Putamen (tissue), 1 donor: Measurements from ENCODE around the gene CLEC4M.

Source experiments
- DNase-seq: peaks from one replicate; pipeline ENCODE4 v3.0.0-alpha.2; 2016; ENCODE audit warnings: low spot score

The CLEC4M gene, protein sequence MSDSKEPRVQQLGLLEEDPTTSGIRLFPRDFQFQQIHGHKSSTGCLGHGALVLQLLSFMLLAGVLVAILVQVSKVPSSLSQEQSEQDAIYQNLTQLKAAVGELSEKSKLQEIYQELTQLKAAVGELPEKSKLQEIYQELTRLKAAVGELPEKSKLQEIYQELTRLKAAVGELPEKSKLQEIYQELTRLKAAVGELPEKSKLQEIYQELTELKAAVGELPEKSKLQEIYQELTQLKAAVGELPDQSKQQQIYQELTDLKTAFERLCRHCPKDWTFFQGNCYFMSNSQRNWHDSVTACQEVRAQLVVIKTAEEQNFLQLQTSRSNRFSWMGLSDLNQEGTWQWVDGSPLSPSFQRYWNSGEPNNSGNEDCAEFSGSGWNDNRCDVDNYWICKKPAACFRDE

DNA sequence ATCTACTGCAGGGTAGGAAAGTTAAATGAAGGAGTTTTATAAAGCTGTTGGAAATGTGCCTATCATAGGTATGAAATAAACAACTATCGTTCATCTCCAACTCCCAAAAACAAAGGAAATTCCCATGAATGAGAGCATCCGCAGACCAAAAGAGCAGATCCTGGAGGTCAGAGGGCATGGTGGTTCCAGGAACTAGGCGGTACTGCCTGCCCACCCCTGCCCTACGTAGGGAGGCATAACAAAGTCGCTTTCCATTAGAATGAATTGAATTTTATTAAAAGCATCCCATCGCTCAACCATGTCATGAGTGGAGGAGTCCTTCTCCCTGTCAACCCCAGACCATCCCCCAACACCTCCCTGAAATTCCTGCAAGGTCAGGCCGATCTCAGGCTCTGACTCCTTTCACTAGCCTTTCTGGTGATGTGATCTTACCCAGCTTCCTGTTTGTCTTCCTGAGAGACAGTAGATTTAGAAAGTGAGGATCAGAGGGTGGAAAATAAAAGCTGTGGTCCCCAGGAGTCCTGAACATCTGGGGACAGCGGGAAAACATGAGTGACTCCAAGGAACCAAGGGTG lies at the start of gene CLEC4M:
Gene CLEC4M, plus strand, starts transcription at position 525 of the 575 bp plus-strand sequence. Its CDS starts 24 bp downstream, at position 549.
- DNase-seq, result no peak

DNA sequence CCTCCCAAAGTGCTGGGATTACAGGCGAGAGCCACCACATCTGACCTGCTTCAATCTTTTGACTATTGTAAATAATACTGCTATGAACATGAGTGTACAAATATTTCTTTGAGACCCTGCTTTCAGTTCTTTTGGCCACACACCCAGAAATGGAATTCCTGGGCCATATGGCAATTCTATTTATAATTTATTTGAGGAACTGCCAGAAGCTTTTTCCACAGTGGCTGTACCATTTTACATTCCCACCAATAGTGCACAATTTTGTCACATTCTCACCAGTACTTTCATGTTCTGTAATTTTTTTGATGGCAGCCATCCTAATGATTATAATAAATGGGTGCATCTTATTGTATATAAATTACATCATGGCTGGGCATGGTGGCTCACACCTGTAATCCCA lies 47.4 kb upstream of the CLEC4M start:
- DNase-seq, result no peak

DNA sequence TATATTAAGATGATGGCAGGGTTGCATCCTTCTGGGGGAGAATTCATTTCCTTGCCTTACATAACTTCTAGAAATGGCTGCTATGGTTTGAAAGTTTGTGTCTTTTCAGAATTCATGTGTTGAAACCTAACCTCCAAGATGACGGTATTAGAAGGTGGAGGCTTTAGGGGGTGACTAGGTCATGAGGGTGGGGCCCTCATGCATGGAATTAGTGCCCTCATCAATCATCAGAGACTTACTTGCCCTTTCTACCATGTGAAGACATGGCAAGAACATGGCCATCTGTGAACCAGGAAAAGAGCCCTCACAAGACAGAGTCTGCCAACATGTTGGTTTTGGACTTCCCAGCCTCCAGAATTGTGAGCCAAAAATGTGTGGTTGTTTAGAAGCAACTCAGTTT lies 46.3 kb upstream of the CLEC4M start:
- DNase-seq, result no peak

DNA sequence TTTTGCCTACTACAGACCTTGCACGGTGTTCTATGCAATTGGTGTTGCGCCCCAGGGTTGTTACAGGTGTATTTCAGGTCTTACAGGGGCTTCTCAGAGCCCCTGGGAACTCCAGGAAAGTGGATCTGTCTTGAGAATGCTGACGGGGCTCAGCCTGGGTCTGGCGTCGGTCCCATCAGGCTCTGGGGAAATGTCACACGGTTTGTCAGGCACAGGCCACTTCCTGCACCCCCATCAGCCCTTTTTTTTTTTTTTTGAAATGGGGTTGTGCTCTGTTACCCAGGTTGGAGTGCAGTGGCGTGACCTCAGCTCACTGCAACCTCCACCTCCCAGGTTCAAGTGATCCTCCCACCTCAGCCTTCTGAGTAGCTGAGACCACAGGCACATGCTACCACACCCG lies 44.4 kb upstream of the CLEC4M start:
- no peak for DNase-seq

DNA sequence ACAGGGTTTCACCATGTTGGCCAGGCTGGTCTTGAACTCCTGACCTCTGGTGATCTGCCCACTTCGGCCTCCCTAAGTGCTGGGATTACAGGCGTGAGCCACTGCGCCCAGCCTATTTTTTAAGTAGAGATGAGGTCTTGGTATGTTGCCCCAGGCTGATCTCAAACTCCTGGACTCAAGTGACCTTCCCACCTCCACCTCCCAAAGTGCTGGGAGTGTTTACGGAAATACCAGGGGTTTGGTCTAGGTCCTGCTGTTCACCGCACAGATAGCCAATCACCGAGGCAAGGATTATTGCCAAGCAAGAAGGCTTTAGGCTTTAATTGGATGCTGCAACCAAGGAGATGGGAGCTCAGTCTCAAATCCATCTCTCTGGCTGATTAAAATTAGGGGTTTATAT lies 42.7 kb upstream of the CLEC4M start:
- DNase-seq, result no peak

DNA sequence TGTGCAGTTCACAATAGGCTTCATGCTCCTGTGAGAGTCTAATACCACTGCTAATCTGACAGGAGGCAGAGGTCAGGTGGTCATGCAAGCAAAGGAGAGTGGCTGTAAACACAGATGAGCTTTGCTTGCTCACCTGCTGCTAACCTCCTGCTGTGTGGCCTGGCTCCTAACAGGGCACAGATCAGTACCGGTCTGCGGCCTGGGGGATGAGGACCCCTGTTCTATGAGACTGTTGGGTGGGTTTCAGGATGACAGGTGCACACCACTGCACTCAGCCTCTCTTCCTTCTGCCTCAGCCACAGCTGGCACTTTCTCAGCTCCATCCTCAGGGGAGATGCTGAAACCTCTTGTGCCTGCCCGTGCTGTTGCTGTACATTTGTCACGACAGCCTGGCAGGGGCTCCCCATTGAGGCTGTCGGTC lies 40.8 kb upstream of the CLEC4M start:
- no peak for DNase-seq

DNA sequence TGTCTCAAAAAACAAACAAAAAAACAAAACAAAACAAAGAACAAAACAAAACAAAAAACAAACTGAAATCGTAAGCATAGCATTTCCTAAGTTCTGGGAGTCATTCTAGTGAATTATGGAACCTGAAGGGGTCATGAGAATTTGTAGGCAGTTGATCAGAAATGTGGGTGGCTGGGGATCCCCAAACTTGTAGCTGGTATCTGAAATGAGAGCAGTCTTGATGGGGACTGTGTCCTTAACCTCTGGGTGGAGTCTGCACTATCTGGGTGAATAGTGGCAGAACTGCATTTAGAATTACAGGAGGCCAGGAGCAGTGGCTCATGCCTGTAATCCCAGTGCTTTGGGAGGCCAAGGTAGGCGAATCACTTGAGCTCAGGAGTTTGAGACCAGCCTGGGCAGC lies 37.3 kb upstream of the CLEC4M start:
- no peak for DNase-seq

DNA sequence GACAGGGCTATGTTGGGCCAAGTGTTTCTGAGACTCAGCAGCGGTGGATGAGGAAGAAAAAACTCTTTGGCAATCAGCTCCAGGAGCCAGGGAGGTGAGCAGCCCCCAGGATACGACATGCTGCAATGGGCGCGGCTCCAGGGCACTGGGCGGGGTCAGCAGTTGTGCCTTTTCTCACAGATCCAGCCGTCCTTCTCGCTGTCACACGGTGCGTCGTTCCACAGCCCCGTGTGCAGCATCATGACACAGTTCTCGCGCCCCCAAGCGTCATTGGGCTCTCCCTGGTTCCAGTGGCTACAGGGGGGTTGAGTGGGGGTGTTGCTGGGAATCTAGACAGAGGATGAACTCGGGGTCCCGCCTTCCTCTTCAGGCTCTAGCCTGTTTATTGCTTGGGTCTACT lies 33.8 kb upstream of the CLEC4M start:
- no peak for DNase-seq

DNA sequence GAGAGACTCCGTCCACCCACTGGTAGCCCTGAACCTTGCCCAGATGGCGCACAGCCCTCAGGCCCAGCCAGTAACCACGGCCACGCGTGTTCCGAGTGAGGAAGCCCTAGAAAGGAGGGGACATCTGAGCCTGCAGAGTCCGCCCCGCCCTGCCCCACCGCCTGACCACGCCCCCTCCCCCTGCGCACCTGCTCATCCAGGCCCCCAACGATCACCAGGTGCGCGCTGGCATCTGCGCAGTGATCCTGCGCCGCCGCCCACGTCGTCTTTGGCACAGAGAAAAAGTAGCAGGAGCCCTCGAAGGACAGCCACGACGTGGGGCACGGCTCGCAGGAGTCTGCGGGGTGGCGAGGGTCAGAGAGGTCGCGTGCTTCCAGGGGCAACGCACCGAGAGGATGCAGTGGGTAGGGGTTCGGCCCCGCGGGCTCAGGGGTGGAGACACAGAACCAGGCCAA lies 33.2 kb upstream of the CLEC4M start:
- no peak for DNase-seq

DNA sequence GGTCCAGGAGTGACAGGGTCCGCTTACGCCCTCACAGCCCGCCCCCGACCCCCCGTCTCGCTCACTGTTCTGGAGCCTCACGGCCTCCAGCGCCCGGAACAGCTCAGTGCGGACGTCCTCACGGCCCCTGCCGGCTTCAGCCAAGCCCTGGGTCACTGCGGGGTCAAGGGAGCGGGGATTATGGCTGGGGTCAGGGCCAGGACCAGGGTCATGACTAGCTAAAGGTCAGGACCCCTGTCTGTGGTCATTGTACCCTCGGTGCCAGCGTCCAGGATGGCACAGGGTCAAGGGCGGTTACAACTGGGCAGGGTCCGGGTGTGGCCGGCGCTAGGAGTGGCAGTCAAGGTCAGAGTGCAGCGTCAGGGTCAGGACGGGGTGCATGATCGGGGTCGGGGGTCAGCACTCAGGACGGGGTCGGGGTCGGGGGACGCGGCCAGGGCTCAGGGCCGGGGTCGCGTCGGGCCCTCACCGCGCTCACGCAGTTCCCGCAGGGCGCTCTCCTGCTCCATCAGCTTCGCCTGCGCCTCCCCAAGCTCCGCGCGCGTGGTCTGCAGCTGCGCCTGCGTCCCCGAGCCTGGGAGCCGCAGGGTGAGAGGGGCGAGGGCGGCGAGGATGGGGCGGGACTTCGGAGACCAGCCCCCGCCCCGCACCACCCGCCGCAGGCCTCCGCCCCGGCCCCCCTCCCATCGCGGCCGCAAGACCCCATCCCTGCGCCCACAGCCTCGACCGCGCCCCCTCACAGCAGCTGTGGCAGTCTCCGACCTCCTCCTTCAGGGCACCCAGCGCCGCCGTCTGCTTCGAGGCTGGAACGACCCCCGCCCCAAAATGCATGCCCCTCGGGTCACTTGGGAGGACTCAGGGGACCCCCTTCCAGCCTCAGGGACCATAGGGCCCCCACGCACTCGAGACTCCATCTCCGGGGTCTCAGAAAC lies 32.5 kb upstream of the CLEC4M start:
- DNase-seq, result no peak

DNA sequence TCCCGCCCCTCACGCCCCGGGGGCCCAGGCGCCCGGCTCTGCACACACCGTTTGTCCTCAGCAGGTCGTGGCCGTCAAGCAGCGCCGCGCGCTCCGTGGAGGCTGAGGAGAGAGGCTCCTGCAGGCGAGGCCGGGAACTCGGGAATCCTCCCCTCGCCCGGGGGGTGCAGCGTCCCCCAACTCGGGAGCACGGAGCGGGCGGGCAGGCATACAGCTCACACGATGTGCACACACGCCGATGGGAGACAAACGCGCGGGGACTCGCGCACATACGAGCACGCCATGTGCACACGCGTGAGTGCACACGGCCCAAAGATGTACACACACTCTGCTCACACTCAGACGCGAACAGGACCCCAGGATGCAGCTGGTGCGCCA lies 31.8 kb upstream of the CLEC4M start:
- DNase-seq, result no peak

DNA sequence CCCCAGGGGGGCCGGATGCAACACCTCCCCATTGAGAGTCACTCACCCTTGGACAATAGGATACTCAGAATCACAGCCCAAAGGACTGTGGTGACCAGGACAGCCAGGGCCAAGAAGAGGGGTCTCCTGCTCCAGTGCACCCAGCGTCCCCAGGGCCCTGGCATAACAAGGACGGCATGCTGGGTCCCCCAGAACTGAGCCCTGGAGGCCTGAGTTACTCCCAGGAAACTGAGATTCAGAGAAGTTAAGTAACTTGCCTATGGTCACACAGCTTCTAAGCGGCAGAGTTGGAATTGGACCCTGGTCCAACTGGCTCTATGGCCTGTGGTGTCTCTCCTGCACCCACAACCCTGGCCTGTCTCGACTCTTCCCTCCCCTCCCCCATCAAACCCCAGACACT lies 31.4 kb upstream of the CLEC4M start:
- no peak for DNase-seq

DNA sequence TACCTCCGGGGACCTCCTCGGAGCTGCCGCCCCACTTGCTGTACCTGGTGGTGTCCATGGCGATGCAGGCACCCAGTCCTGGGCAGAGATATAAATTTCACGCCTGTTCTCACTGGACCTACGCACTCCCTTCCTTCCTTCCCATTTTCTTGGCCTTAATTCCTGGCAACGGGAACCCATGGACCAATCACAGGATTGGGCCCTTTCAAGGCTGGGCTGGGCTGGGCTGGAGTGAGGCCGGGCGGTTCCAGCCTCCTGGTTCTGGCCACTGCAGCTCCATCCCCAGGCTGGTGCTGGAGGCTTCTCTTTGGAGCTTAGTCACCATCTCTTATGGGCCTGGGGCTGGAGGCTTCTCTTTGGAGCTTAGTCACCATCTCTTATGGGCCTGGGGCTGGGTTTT lies 31.0 kb upstream of the CLEC4M start, which contains the start of gene CLEC4G:
Gene CLEC4G, minus strand, starts transcription at position 66 of the 400 bp plus-strand sequence. Its CDS starts 8 bp downstream, at position 58.
- no peak for DNase-seq

DNA sequence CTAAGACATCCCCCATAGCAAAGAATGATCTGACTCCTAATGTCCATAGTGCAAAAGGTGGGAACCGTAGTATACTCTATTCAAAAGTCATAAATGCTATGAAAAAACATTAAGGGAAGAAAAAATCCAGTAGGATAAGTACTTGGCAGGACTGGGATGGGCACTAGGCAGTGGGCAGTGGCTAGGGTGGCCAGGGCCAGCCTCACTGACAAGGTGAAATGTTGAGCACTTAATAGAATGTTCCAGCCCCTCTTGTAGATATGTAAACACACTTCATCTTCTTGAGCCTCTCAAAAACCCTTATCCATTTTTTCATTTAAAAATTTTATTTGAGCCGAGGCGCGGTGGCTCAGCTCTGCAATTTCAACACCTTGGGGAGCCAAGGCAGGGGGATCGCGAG lies 29.7 kb upstream of the CLEC4M start:
- no peak for DNase-seq

DNA sequence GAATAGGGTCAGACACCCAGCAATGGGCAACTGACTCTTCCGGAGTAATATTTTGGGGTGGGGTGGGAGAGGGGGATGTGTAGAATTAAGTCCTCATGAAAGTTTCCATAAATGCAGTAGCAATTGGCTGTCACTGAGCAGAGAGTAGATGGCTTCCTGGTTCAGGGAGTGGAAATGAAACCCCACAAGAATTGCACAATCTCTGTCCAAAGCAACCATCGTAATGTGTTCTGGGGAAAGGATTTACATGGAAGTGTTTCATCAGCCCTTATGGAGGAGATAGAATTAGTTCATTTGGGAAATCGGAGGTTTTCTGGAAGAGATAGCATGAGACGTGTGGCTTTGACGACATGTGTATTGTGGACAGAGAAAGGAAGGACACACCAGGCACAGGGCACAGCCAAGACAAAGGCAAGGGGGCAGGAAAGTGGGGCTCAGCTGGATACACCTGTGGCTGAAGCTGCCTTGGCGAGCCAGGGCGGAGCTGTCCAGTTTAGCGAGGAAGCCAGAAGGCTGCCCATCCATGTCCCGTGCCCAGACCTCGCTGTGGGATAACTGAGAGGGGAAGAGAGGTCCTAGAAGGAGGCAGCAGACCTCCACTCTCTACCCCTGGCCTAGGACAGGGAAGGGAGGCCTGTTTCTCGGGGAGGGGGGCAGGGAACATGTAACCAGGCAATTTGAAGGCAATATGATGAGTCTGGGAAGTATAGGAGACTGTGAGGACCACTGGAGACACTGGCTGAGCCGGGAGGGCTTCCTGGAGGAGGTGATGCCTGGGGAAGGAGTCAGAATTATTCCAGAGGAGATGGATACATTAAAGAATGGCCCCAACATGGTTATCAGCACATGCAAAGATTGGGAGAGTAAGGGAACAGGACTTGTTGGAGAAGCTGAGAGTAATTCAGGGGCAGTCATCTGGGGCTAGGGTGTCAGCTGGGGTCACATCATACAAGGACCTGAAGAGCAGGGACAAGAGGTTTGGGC lies 28.5 kb upstream of the CLEC4M start:
- DNase-seq, result no peak

DNA sequence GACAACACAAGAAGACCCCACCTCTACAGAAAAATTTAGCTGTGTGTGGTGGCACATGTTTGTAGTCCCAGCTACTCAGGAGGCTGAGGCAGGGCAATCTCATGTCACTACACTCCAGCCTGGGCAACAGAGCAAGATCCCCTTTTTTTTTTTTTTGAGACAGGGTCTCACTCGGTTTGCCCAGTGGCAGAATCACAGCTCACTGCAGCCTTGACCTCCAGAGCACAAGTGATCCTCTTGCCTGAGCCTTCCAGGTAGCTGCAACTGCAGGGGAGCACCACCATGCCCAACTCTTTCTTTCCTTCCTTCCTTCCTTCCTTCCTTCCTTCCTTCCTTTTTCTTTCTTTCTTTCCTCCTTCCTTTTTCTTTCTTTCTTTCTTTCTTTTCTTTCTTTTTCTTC lies 26.9 kb upstream of the CLEC4M start:
- no peak for DNase-seq

DNA sequence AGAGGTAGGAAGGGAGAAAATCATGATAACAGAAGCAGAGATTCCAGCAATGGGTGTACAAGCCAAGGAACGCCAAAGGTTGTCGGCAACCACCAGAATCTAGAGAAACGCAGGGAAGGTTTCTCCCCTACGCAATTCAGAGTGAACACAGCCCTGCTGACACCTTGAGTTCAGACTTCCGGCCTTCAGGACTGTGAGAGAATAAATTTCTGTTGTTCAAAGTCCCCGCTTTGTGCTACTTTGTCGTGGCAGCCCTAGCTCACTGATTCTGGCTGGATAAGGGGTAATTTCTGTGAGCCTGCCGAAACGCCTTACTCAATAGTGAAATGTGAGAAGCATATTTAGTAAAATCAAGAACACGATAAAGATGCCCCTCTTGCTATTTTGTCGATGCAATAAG lies 25.8 kb upstream of the CLEC4M start:
- no peak for DNase-seq

DNA sequence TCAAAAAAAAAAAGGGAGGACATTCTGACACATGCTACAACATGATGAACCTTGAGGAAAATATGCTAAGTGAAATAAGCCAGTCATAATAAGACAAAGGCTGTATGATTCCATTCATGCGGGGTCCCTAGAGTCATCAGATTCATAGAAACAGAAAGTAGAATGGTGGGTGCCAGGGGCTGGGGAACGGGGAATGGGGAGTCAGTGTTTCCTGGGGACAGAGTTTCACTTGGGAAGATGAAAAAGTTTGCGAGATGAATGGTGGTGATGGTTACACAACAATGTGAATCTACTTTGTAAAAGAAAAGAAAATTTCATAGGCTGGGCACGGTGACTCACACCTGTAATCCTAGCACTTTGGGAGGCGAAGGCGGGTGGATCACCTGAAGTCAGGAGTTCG lies 25.0 kb upstream of the CLEC4M start:
- no peak for DNase-seq

DNA sequence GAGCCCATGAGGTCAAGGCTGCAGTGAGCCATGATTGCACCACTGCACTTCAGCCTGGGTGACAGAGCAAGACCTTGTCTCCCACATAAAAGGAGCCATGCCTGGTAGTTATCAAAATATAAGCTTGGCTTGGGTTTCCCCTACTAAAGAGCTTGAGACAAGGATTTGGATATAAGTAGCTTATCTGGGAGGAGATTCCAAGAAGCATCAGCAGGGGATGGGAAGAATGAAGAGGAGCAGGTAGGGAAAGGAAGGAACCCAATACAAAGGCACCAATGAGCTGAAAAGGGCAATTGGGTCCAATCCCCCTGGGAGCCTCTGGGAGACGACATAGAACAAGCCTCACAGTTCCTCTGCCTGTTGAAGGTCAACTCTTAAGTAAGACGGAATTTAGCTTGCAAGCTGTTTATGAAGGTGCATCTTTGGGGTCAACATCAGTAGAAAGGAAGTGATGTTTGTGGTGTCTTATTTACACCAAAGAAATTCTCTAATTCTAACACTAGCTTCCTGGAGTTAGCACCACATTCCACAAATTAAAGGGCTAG lies 23.8 kb upstream of the CLEC4M start:
- no peak for DNase-seq

DNA sequence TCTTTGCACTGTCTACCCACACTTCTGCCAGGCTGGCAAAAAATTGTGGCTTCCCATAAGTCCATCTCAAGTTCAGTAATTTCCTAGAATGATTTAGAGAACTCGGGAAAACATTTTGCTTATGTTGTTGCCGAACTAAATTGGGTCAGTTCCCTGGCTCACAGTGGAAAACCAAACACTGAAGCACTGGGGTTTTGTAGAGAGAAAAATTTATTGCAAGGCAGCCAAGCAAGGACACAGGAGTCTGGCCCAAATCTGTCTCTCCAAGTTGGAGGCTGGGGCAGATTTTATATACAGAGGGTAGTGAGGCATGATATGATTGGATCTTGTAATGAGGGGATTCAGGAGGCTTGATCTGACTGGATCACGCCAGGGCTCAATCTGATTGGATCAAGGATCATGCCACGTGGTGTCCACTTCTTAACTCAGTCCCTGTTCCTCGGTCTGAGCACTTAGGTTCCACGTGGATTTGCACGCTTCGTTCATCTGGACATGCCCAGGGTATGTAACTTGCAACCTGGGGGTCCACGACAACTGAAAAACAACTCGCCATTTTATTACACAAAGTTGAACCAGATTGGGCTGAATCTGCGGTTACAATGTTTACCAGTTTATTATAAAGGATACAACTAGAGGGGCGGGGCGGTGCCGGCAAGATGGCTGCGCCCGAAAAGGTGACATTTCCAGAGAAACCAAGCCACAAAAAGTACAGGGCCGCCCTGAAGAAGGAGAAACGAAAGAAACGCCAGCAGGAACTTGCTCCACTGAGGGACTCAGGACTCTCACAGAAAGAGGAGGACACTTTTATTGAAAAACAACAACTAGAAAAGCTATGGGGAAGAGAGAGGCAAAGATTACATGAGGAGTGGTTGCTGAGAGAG lies 23.0 kb upstream of the CLEC4M start:
- no peak for DNase-seq
